Measurements from ENCODE around the gene SERHL2.
"Not testable (repeated sequence)": the region's sequence is repeated elsewhere in the genome, so short reads cannot be mapped to it uniquely, and the experiment has no call there.

Gene SERHL2, protein sequence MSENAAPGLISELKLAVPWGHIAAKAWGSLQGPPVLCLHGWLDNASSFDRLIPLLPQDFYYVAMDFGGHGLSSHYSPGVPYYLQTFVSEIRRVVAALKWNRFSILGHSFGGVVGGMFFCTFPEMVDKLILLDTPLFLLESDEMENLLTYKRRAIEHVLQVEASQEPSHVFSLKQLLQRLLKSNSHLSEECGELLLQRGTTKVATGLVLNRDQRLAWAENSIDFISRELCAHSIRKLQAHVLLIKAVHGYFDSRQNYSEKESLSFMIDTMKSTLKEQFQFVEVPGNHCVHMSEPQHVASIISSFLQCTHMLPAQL

DNA sequence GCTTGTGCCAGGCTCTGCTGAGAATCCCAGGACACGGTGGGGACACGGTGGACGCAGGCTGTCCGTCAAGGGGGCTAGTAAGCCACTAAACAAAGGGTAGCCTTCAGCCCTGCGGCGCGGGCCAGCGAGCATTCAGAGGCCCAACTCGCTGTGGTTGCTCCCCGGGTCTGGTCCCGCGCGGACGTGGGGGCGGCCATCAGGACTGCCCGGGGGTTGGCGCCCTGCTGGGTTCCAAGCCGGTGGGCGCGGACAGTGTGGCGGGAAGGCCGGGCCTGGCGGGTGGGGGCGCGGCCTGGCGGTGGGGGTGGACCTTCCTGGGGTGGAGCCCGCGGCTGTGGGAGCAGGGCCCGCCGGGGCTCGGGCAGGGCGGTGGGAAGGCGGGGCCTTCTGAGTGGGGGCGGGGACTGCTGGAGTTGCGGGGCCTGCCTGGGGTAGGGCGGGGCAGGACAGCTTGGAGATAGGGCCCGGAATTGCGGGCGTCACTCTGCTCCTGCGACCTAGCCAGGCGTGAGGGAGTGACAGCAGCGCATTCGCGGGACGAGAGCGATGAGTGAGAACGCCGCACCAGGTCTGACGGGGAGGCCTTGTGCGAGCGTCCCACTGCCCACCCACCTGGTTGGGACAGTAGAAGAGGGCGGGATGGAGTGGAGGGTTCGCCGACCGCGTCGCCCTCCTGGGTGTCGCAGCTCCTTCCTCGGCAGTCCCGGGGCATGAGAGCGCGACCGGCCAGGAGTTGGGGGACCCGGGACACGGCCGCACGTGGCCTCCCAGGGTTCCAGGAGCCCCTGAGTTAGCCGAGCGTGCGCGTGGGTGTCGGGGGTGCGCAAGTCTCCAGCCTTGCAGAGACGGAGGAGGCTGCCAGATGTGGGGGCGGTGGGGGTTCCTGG, at the start of gene SERHL2:
Gene SERHL2 (plus strand): TSS at position 482 of the 887 bp plus-strand sequence. CDS start 65 bp downstream, at position 547.
- no peak for DNase-seq

DNA sequence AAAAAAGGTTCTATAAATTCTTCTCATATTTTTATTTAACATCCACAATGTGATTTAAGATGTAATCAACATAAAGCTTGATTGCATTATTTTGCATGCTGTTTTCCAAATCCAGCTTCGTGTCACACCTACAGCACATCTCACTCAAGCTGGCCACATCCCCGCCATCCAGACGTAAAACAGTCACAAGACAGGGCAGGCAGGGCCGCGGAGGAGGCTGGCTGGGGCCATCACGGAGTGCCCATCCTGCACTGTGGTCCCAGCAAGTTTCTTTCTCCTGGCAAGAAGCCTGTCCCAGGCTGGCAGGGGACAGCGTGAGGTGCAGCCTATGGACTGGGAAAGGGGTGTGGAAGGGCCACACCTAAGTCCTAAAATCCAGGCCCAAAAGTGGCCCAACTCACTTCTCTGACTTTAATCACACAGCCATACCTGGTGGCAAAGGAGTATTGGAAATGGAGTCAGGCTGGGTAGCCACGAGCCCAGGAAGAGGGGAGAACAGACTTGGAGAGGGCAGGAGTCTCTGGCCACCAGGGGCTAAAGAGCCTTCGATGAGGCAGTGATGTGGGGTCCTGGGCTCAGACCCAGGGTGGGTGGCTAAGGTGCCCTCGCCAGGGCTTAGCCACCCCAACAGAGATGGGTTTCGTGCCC, 45.3 kb upstream of the SERHL2 start:
- DNase-seq = not testable (repeated sequence)

DNA sequence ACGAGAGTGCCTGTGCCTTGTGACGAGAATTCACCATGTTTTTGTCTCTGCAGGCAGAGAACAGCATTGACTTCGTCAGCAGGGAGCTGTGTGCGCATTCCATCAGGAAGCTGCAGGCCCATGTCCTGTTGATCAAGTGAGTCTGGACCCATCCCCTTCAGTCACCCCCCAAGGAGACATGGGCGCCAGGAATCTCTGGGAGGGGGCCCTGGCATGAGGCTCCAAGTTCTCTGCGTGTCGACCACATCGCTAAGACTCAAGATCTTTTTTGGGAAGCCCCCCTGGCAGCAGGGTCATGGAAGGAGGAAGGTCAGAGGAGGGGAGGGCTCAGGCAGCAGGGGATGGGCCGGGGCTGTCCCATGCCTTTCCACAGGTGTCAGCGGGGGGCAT, 44.8 kb upstream of the SERHL2 start:
- DNase-seq = not testable (repeated sequence)

DNA sequence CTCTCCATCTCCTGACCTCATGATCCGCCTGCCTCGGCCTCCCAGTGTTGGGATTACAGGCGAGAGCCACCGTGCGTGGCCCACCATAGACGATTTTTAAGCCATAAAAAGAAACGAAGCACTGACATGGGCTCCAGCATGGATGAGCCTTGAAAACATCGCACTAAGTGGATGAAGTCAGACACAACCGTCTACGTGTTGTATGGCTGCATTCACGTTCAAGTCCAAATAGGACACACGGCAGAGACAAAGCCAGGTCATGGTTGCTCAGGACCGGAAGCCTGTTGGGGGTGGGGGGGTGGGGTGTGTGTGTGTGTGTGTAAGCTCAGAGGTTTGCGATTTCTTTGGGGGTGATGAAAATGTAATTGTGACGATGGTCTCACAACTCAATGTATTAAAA, 44.2 kb upstream of the SERHL2 start:
- no peak for DNase-seq

DNA sequence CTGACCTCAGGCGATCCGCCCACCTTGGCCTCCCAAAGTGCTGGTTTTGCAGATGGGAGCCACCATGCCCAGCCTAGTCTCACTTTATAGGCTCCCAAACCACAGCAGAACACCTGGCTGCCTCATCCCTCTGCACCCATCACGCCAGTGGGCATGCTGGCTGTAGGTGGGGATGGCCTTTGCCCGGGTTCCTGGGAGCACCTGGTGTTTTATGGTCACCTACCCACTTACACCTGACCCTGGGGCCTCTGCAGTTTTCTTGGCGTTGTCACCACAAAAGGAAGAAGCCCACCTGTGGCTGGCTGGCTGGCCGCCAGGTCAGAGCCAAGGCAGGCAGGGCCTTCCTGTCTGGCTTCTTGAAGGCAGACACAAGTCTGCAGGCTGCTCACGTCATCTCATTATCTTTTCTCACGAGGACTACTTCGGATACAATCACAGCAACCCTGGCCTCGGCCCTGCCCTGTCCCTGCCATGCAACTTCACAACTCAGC, 42.3 kb upstream of the SERHL2 start:
- no peak for DNase-seq

DNA sequence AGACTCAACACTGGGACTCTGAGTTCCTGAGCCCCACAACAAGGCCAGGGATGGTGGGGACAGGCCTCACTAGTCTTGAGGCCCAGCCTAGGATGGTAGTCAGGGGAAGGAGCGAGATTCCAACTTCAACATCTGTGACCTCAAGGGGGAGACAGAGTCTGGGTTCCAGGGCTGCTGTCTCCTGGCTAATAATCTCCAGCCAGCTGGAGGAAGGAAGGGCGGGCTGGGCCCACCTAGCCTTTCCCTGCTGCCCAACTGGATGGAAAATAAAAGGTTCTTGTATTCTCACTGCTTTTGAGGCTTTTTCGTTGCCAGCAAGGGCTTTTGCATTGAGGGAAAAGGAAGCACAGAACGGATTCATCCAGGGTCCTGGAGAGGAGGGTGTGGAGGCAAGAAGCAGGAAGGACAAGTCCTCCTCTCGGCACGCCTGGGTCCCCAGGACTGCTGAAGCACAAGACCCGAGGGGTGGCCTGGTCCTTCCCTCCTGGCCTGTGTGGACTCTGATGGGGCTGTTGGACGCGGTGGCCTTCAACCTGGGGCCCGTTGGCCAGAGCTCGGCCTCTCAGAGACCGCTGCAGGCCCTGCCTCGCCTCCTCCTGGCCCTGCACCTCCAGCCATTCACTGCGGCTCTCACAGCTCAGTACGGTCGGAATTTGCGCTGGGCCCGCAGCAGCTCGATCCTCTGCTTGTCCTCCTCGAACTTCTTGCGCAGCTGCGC, 41.3 kb upstream of the SERHL2 start:
- DNase-seq = not testable (repeated sequence)

DNA sequence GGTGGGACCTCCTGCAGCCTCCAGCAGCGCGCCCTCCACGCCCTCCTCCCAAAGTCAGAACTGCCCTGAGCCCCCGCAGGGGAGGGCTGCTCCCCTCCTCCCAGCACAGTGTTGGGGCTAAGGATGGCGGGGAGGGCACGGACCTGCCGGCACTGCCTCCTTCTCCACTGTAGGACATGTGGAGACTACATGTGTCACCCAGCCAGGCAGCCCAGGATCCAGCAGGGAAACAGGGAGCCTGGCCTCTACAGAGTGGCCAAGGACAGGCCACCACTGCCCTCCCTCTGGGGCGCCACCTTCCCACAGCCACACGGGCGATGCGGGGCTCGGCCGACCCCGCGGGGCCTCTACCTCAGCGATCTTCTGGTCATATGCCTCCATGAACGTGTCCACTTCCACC, 39.4 kb upstream of the SERHL2 start:
- not testable (repeated sequence) for DNase-seq

DNA sequence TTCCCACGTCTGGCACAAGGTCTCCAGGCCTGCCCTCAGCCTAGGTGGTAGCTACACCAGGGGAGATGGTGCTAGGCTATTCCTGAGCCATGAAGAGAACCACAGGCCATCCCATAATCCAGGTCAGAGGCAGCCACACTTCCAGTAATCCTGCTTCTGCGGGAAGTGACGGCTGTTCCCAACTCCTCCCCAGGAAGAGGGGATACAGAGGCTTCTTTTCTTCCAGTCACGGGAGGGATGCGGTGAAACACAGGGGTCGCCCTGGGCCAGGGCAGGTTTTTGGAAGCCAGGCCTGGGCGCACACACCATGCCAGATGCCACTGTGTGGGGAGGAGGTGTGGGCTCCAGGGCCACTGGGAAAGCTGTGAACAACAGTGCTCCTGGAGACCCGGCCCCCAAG, 38.5 kb upstream of the SERHL2 start:
- not testable (repeated sequence) for DNase-seq

DNA sequence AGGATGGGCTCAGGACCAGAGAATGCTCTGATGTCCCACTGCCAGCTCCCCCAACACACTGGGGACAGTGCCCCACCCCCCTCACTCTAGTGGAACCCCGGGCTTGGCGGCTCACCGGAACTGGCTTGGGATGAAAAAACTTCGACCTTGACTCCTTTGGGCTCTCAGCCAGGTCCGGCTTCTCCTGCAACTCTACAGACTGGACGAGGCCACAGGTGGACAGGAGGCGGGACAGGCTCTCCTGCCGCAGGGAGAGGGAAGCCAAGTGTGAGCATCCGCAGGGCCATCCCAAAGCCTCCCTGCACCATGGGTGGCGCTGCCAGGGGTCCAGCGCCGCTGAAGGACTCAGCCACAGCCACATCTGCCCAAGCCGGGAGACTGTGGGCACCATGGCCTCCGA, 37.9 kb upstream of the SERHL2 start:
- no peak for DNase-seq

DNA sequence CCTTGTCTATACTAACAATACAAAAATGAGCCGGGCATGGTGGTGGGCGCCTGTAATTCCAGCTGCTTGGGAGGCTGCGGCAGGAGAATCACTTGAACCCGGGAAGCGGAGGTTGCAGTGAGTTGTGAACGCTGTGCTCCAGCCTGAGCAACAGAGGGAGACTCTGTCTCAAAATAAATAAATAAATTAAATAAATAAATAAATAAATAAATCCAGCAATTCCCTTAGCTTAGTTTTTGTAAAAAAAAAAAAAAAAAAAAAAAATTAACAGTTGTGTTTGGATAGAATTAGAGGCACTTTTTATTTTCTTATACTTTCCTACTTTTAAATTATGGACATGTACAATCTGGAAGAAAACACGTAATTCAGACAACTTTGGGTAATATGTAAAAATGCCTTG, 36.7 kb upstream of the SERHL2 start:
- DNase-seq = not testable (repeated sequence)

DNA sequence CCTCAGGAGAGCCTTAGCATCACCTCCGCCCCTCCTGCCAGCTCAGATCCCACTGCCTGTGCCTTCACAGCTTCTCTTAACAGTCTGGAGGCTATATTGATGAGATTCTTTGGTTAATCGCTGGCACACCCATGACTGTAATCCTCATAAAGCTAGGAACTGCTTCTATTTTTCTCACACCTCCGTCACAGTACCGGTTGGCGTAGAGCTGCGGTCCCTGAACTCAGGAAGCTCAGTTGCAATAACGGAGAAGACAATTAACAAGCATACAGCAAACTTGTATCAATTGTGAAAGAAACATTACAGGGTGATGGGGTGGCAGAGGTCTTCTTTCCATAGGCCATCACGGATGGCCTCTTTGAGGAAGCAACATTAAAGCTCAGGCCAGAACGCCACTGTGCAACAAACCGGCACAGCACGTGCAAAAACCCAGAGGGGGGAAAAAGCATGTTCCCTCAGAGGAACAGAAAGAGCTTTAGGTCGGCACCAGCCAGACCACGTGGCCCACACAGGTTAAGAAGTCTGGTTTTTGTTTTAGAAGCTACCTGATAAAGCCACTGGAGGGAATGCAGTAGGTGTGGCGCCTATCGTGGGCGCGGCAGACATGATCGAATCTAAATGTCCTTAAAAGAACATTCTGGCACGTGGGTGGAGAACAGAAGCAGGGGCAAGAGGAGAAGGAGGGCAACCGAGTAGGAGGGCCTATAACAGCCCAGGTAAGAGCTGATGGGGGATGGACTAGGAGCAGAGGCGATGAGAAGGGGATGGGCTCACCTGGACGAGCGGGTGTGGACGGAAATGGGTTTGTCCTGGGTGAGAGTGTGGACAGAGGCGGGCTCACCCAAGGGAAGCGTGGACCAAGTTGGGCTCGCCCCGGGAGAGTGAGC, 34.9 kb upstream of the SERHL2 start:
- DNase-seq = not testable (repeated sequence)

DNA sequence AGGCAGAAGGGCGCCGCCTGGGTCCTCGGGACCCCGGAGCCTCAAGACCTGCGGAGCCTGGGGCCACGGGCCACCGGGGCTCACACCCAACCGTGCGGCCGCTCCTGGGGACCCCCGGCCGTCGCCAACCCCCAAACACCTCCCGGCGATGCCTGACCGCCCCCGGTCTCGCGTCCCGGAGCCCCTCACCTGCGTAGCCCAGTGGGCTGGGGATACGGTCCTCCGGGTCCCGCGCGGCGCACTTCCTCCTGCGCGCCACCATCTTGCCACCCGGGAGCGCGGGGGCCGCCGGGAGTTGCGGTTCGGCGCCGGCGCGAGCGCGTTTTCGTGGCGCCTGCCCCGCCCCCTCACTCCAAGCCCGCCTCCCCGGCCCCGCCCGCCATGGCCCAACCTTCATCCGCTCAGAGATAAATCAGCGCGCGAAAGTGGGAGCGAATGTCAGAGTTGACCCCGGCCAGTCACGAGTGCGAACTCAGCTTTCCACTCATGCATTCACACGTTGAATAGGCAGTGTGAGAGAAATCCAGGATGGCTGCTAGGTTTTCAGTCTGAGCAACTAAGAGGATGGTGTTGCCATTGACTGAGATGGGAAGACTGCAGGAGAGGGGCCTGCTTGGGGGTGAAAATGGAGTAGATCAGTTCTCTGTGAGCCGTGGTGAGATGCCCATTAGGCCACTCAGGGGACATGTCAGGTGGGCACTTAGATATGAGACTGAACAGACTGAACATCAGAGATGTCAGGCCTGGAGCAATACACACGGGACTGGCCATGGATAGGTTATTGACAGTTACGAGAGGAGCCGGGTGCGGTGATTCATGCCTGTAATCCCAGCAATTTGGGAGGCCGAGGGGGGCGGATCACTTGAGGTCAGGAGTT, 34.0 kb upstream of the SERHL2 start, which contains the start of gene RRP7A:
Gene RRP7A (minus strand): TSS at position 272 of the 877 bp plus-strand sequence. CDS start 10 bp downstream, at position 262.
- no peak for DNase-seq

DNA sequence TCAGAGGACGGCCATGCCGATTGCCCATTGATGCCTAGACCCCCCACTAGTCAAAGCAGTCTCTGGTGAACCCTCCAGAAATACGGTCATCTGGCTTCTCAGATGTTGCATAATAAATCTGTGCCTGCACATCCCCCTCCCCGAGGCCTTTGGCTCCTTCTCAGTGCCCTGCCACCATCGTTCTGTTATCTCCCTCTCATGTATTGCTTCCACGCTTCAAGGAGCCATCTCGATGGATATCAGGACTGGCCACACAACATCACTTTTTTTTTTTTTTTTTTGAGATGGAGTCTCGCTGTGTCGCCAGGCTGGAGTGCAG, 32.6 kb upstream of the SERHL2 start:
- DNase-seq = no peak

DNA sequence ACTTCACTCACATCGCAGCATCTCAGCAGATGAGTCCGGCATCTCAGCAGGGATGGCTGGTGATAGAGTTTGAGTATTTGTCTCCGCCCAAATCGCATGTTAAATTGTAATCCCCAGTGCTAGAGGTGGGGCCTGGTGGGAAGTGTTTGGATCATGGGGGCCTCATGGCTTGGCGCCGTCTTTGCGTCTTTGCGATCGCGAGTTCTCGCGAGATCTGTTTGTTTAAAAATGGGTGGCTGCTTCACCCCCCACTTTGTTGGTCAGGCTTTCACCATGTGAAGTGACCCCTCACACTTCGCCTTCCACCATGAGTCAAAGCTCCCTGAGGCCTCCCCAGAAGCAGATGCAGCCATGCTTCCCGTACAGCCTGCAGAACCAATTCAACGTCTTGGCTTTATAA, 31.2 kb upstream of the SERHL2 start:
- no peak for DNase-seq

DNA sequence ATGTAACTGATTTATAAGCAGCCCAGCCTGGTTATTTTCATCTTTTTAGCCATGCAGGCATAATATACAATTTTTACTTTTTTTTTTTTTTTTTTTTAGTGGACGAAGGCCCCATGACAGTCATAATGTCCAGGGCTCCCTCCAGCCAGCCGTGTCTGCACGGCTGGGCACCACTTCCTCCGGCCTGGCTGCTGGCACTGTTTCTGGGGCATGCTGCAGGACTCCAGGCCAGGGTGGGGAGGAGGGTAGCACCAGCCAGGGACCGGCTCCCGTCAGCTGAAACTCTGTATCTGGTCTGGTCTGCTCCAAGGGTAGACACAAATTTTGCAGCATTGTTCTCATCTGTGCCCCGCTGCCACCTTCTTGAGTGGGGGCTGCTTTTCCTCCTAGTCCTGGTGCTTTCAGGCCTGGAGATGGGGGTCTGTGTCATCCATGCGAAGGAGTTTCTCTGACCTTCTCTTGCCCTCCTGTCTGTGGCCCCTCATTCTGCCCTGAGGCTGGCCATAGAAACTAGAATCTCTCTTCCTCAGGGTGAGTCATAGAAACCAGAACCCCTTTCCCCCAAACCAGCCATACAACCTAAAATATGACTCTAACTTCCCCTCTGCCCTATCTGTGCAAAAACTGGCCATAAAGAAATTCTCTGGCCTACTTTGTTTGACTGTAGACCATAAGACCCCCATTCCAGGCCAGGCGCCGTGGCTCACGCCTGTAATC, 25.0 kb upstream of the SERHL2 start:
- no peak for DNase-seq

DNA sequence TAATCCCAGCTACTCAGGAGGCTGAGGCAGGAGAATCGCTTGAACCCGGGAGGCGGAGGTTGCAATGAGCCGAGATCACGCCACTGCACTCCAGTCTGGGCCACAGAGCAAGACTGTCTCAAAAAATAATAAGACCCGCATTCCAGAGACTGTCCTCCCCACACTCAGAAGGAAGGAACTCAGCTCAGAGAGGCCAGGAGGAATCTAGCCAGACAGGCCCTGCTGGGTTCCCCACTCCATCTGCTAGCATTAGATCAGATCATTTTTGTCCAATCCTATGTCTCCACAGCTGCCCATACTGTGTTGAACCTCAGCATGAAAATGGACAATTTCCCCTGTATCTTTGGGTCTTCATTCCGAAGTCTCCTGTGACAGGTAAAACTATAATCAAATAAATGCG, 24.3 kb upstream of the SERHL2 start:
- not testable (repeated sequence) for DNase-seq

DNA sequence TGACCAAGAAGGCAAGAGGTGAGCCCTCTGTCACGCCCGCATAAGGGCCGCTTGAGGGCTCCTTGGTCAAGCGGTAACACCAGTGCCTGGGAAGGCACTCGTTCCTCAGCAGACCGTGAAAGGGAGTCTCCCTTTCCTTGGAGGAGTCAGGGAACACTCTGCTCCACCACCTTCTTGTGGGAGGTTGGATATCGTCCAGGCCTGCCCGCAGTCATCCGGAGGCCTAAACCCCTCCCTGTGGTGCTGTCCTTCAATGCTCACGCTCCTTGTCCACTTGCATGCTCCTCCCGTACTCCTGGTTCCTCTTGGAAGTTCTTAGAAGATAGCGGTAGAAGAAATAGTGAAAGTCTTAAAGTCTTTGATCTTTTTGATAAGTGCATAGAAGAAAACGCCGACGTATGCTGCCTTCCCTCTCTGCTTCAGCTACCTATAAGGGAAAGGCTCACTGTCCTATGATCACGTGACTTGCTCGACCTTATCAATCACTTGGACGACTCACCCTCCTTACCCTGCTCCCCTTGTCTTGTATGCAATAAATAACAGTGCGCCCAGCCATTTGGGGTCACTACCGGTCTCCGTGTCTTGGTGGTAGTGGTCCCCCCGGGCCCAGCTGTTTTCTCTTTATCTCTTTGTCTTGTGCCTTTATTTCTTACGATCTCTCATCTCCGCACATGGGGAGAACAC, 22.2 kb upstream of the SERHL2 start:
- not testable (repeated sequence) for DNase-seq

DNA sequence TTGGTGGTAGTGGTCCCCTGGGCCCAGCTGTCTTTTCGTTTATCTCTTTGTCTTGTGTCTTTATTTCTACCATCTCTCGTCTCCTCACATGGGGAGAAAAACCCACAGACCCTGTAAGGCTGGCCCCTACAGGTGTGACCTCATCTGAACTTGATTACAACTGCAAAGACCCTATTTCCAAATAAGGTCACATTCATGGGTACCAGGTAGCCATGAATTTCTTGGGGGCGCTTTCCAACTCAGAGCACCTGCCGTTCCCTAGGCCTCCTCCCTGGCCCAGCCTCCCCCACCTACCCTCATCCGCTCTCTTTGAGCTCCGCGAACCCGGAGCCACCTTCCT, 20.1 kb upstream of the SERHL2 start:
- DNase-seq = no peak

DNA sequence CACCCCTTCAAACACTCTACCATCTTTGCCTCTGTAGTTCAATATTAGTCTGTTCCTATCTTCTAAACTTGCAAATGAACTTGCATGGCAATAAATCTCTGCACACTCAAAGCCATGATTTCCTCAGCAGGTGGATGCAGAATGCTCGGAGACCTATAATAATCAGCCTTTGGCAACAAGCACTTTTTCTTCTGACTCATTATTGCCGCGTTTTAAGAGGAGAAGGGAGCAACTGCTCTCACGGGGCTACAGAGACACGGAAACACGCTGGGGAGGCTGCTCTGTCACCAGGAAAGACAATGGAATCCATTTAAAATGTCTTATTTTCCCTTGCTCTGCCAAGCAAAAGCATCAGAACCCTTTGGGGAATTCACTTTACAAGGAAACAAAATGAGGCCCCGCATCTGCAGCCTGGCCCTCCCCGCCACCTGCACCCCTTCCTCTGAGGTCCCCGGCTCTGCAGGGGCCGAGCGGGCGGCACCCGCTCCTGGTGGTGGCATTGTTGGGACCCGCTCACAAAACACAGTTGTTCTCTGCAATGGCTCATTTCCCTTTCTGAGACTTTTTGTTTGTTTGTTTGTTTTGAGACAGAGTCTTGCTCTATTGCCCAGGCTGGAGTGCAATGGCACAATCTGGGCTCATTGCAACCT, 18.5 kb upstream of the SERHL2 start:
- not testable (repeated sequence) for DNase-seq
